AG10803 (cell line): ENCODE results near the gene RTCB.
"Not testable (repeated sequence)": the region's sequence is repeated elsewhere in the genome, so short reads cannot be mapped to it uniquely, and the experiment has no call there.

Source experiments
- DNase-seq: peaks from one replicate; pipeline ENCODE4 v3.0.0; 2010; ENCODE audit warnings: low read depth
- H3K4me3 ChIP-seq: 2 replicates; pipeline ENCODE4 v1.5.1; 2011; ENCODE audit warnings: mild to moderate bottlenecking, low read length, control low read depth
- CTCF ChIP-seq: conservative IDR thresholded peaks from 2 replicates; pipeline ENCODE4 v1.5.1; 2011; ENCODE audit warnings: mild to moderate bottlenecking, low read length, control low read depth, inconsistent platforms

Gene RTCB

DNA sequence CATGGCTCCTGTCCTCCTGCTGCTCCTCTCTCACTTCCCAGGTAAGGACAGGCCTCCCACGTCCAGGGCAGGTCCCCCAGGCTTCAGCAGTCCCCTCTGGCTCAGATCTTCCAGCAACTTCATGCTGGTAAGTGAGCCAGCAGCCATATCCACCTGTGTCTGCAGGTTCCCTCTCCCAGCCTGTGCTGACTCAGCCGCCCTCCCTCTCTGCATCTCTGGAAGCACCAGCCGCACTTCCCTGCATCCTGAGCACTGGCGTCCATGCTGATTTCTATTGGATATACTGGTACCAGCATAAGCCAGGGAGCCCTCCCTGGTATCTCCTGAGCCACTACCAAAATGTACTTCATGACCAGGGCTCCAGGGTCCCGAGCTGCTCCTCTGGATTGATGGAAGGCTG is 35.4 kb downstream of the RTCB start:
- no peak for TF ChIP-seq CTCF
- no peak for DNase-seq

GRCh38 chr22:32375678-32376450 is 36.2 kb downstream of the RTCB start:
- DNase-seq, result no peak
- H3K4me3 ChIP-seq, result no peak overlapping the region
- TF ChIP-seq CTCF, result no peak

More for the DNA sequence above, 35.4 kb downstream of the RTCB start:
- no peak overlapping the region for H3K4me3 ChIP-seq

GRCh38 chr22:32364210-32364609 is 47.8 kb downstream of the RTCB start:
- no peak for DNase-seq
- H3K4me3 ChIP-seq, result no peak overlapping the region
- TF ChIP-seq CTCF, result no peak

- TF ChIP-seq CTCF, result no peak
- no peak overlapping the region for H3K4me3 ChIP-seq
- no peak for DNase-seq
Measured at GRCh38 chr22:32361257-32361656, 50.8 kb downstream of the RTCB start.

GRCh38 chr22:32360096-32360495 is 52.0 kb downstream of the RTCB start:
- DNase-seq, H3K4me3 ChIP-seq: not testable (repeated sequence)

GRCh38 chr22:32357567-32357966 is 54.5 kb downstream of the RTCB start, which contains the start of gene RFPL3:
Gene RFPL3 (plus strand): TSS chr22:32357867. CDS start chr22:32358072, 205 bp downstream.
- not testable (repeated sequence) for DNase-seq

GRCh38 chr22:32355760-32356159 is 56.3 kb downstream of the RTCB start:
- H3K4me3 ChIP-seq, result no peak overlapping the region
- DNase-seq, result no peak
- no peak for TF ChIP-seq CTCF

More at GRCh38 chr22:32357567-32357966, 54.5 kb downstream of the RTCB start, which contains the start of gene RFPL3:
- not testable (repeated sequence) for H3K4me3 ChIP-seq

GRCh38 chr22:32354360-32355351 is 57.4 kb downstream of the RTCB start:
- no peak for TF ChIP-seq CTCF
- DNase-seq, result peak; percentile 20
- H3K4me3 ChIP-seq, result no peak overlapping the region
